Measurements from ENCODE around the gene FGD6.

DNA sequence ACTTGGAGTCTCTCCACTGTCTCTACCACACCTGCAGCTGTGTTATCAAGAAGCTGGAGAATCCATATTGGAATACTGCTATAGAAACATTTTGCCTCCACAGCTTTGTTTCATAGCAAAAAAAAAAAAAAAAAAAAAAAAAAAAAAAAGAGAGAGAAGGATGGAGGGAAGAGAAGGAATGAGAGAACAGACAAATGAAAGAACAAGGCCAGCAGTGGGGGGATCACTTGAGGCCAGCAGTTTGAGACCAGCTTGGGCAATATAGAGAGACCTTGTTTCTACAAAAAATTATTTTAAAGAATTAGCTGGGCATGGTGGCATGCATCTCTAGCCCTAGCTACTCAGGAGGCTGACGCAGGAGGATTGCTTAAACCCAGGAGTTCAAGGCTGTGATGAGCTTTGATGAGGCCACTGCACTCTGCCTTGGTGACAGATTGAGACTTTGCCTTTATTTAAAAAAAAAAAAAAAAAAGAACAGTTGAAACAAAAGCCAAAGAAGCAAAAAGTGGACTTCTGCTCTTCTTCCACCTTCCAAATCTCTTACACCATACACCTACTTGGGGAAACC, 8.5 kb upstream of the FGD6 start:
- TF ChIP-seq, protein P1, sequence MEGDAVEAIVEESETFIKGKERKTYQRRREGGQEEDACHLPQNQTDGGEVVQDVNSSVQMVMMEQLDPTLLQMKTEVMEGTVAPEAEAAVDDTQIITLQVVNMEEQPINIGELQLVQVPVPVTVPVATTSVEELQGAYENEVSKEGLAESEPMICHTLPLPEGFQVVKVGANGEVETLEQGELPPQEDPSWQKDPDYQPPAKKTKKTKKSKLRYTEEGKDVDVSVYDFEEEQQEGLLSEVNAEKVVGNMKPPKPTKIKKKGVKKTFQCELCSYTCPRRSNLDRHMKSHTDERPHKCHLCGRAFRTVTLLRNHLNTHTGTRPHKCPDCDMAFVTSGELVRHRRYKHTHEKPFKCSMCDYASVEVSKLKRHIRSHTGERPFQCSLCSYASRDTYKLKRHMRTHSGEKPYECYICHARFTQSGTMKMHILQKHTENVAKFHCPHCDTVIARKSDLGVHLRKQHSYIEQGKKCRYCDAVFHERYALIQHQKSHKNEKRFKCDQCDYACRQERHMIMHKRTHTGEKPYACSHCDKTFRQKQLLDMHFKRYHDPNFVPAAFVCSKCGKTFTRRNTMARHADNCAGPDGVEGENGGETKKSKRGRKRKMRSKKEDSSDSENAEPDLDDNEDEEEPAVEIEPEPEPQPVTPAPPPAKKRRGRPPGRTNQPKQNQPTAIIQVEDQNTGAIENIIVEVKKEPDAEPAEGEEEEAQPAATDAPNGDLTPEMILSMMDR (IDR thresholded peaks at IDR 0.05), result no peak
- no peak for TF ChIP-seq POLR2A (IDR thresholded peaks at IDR 0.05)
